ENCODE measurements around the gene PISD.
A peak's percentile ranks its signal among the peaks of the same experiment; 100 is the strongest.
"Not testable (repeated sequence)": the region's sequence is repeated elsewhere in the genome, so short reads cannot be mapped to it uniquely, and the experiment has no call there.

The PISD gene

GRCh38 chr22:31661851-31662667, at the start of gene PISD:
Gene PISD (minus strand): TSS chr22:31662215. CDS start chr22:31662208, 7 bp downstream.
- H3K9ac ChIP-seq (ENCODE audit: low read length), result peak within 1 kb of the TSS; percentile 42
- peak within 1 kb of the TSS; percentile 39 for H3K27ac ChIP-seq (ENCODE audit: low read depth, low read length)
- H3K4me3 ChIP-seq (ENCODE audit: low read length), result peak within 1 kb of the TSS; percentile 82
- no peaks in the 10 kb centered on the region for H3K36me3 ChIP-seq (ENCODE audit: control insufficient read depth, insufficient read depth, low read length)
- H3K27me3 ChIP-seq (ENCODE audit: control insufficient read depth, insufficient read depth, low read length), result no peaks in the 10 kb centered on the region
- H3K4me1 ChIP-seq (ENCODE audit: control insufficient read depth, insufficient read depth, low read length), result peaks cover 5% of the 10 kb centered on the region

DNA sequence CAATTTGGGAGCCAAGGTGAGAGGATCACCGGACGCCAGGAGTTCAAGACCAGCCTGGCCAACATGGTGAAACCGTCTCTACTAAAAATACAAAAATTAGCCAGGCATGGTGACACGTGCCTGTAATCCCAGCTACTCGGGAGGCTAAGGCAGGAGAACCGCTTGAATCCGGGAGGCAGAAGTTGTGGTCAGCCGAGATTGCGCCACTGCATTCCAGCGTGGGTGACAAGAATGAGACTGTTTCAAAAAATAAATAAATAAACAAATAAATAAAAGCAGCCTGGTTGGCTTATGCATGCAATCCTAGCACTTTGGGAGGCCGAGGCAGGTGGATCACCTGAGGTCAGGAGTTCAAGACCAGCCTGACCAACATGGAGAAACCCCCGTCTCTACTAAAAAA, 49.2 kb upstream of the PISD start:
- H3K4me1 ChIP-seq (ENCODE audit: control insufficient read depth, insufficient read depth, low read length); H3K4me3 ChIP-seq (ENCODE audit: low read length); H3K27me3 ChIP-seq (ENCODE audit: control insufficient read depth, insufficient read depth, low read length); H3K27ac ChIP-seq (ENCODE audit: low read depth, low read length); H3K9ac ChIP-seq (ENCODE audit: low read length): not testable (repeated sequence)
- peaks cover 39% of the 10 kb centered on the region for H3K36me3 ChIP-seq (ENCODE audit: control insufficient read depth, insufficient read depth, low read length)

DNA sequence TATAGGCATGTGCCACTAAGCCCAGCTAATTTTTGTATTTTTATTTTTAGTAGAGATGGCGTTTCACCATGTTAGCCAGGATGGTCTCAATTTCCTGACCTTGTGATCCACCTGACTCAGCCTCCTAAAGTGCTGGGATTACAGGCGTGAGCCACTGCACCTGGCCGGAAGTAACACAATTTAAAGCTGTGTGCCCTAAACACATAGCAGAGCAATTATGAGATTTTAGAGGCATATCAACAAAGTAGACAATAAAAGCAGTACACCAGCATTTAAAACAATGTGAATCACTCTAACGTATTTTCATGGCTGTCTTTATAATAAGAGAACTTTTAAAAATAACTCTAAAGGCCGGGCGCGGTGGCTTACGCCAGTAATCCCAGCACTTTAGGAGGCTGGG, 45.5 kb upstream of the PISD start:
- Histone ChIP-seq H3K36me3 (ENCODE audit: control insufficient read depth, insufficient read depth, low read length) (peaks cover 19% of the 10 kb centered on the region), H3K4me3 (ENCODE audit: low read length) (no peak overlapping the region), H3K27me3 (ENCODE audit: control insufficient read depth, insufficient read depth, low read length) (no peaks in the 10 kb centered on the region), H3K9ac (ENCODE audit: low read length) (no peak overlapping the region), H3K4me1 (ENCODE audit: control insufficient read depth, insufficient read depth, low read length) (no peaks in the 10 kb centered on the region), H3K27ac (ENCODE audit: low read depth, low read length) (no peak overlapping the region)

DNA sequence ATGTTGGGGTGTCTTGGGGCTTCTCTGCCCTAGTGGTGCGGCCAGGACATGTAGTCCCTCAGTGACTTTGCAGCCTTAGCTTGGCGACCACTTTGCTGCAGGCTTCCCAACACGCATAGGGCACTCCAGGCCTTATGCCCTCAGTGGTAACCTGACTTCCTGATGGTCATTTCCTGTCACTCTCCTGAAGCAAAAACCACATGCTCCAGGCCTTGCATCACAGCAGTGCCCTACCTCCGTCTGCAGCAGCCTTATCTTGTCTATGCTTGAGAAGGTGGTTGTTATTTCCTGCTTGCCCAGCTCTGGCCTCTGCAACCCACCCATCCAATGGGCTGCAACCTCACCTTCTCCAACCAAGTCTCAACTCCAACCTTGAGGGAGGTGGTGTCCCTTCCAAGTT, 33.4 kb upstream of the PISD start:
- Histone ChIP-seq H3K4me3 (ENCODE audit: low read length) (no peak overlapping the region), H3K27ac (ENCODE audit: low read depth, low read length) (no peak overlapping the region), H3K9ac (ENCODE audit: low read length) (no peak overlapping the region), H3K4me1 (ENCODE audit: control insufficient read depth, insufficient read depth, low read length) (no peaks in the 10 kb centered on the region), H3K36me3 (ENCODE audit: control insufficient read depth, insufficient read depth, low read length) (peaks cover 15% of the 10 kb centered on the region), H3K27me3 (ENCODE audit: control insufficient read depth, insufficient read depth, low read length) (no peaks in the 10 kb centered on the region)

DNA sequence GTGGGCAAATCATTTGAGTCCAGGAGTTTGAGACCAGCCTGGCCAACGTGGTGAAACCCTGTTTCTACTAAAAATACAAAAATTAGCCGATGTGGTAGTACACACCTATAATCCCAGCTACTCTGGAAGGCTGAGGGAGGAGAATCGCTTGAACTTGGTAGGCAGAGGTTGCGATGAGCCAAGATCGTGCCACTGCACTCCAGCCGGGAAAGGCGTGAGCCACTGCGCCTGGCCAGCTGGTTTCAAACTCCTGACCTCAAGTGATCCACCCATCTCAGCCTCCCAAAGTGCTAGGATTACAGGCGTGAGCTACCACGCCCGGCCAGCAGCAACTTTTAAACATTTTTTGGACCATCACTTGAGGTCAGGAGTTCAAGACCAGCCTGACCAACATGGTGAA, 32.0 kb upstream of the PISD start:
- not testable (repeated sequence) for H3K9ac ChIP-seq (ENCODE audit: low read length); H3K27me3 ChIP-seq (ENCODE audit: control insufficient read depth, insufficient read depth, low read length); H3K4me1 ChIP-seq (ENCODE audit: control insufficient read depth, insufficient read depth, low read length); H3K4me3 ChIP-seq (ENCODE audit: low read length); H3K27ac ChIP-seq (ENCODE audit: low read depth, low read length)
- peaks cover 15% of the 10 kb centered on the region for H3K36me3 ChIP-seq (ENCODE audit: control insufficient read depth, insufficient read depth, low read length)

GRCh38 chr22:31692186-31692886, 30.3 kb upstream of the PISD start:
- peaks cover 15% of the 10 kb centered on the region for H3K36me3 ChIP-seq (ENCODE audit: control insufficient read depth, insufficient read depth, low read length)

GRCh38 chr22:31691408-31691807, 29.4 kb upstream of the PISD start:
- Histone ChIP-seq H3K9ac (ENCODE audit: low read length) (no peak overlapping the region), H3K27me3 (ENCODE audit: control insufficient read depth, insufficient read depth, low read length) (no peaks in the 10 kb centered on the region), H3K27ac (ENCODE audit: low read depth, low read length) (no peak overlapping the region), H3K36me3 (ENCODE audit: control insufficient read depth, insufficient read depth, low read length) (peaks cover 15% of the 10 kb centered on the region), H3K4me1 (ENCODE audit: control insufficient read depth, insufficient read depth, low read length) (no peaks in the 10 kb centered on the region), H3K4me3 (ENCODE audit: low read length) (no peak overlapping the region)

More at GRCh38 chr22:31692186-31692886, 30.3 kb upstream of the PISD start:
- Histone ChIP-seq H3K9ac (ENCODE audit: low read length) (no peak overlapping the region), H3K4me3 (ENCODE audit: low read length) (no peak overlapping the region), H3K27me3 (ENCODE audit: control insufficient read depth, insufficient read depth, low read length) (no peaks in the 10 kb centered on the region), H3K27ac (ENCODE audit: low read depth, low read length) (no peak overlapping the region), H3K4me1 (ENCODE audit: control insufficient read depth, insufficient read depth, low read length) (no peaks in the 10 kb centered on the region)

DNA sequence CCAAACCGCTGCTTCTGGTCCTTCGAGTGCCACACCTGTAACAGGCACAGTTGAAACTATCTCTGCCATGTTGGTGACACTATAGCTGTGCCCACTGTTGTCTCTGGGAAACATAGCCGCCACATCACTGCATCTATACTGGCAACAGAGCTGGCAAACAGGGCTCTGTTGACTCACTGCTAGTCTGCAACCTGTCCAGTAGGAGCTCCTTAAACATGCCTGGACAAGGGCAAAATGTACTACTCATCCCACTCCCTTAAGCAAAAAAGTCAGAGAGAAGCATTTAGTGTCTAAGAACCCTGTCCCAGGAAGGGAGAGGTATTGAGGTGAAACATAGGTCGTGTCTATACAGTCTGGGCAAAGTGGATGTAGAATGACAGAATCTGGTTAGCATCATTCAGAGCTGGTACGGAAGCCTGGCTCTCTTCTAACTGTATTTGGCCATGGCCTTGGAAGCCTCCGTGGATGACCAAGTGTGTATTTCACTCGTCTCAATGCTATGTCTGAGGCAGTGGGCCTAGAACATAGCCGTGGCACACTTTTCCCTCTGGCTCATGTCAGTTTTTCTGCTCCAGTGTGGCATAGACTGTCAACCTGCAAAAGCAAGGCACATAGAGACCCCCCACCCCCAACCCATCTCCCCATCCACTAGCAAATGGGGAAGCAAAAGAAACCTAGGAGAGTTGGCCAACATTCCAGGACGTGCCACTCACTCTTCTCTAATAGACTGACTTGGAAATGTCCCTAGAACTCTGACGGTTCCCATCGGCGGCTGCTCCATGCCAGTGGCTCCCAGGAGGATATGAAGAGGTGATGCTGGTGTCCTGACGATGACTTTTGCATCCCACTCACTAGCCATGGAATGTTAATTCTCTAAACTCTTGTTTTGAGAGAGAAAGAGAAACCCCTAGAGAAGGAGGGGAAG, 21.4 kb upstream of the PISD start:
- Histone ChIP-seq H3K36me3 (ENCODE audit: control insufficient read depth, insufficient read depth, low read length) (no peaks in the 10 kb centered on the region), H3K27ac (ENCODE audit: low read depth, low read length) (peak overlapping the region; percentile 55), H3K27me3 (ENCODE audit: control insufficient read depth, insufficient read depth, low read length) (no peaks in the 10 kb centered on the region), H3K4me1 (ENCODE audit: control insufficient read depth, insufficient read depth, low read length) (peaks cover 21% of the 10 kb centered on the region), H3K4me3 (ENCODE audit: low read length) (no peak overlapping the region), H3K9ac (ENCODE audit: low read length) (no peak overlapping the region)

DNA sequence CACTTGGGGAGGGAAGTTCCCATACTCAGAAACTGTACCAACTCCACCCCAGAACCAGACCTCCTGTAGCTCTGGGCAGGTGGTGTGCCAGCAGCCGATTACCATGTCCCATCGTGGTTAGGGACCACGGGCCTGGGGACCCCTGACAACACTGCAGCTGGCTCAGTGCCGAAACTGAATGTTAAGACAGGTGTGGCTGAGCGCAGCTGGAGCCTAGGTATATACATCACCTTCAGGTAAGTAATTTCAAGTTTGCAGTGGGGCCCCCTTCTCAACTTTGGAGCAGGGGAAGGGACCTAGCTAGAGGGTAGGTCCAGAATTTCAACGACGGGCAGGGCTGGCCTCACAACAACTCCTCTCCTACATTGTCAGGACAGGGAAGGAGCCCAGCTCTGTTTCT, 20.7 kb upstream of the PISD start:
- Histone ChIP-seq H3K27ac (ENCODE audit: low read depth, low read length) (peak overlapping the region; percentile 55), H3K4me1 (ENCODE audit: control insufficient read depth, insufficient read depth, low read length) (peaks cover 21% of the 10 kb centered on the region), H3K4me3 (ENCODE audit: low read length) (no peak overlapping the region), H3K36me3 (ENCODE audit: control insufficient read depth, insufficient read depth, low read length) (no peaks in the 10 kb centered on the region), H3K27me3 (ENCODE audit: control insufficient read depth, insufficient read depth, low read length) (no peaks in the 10 kb centered on the region), H3K9ac (ENCODE audit: low read length) (no peak overlapping the region)

GRCh38 chr22:31681349-31682345, 19.6 kb upstream of the PISD start:
- Histone ChIP-seq H3K4me1 (ENCODE audit: control insufficient read depth, insufficient read depth, low read length) (peaks cover 21% of the 10 kb centered on the region), H3K27me3 (ENCODE audit: control insufficient read depth, insufficient read depth, low read length) (no peaks in the 10 kb centered on the region), H3K36me3 (ENCODE audit: control insufficient read depth, insufficient read depth, low read length) (no peaks in the 10 kb centered on the region), H3K4me3 (ENCODE audit: low read length) (no peak overlapping the region), H3K27ac (ENCODE audit: low read depth, low read length) (peak overlapping the region; percentile 74), H3K9ac (ENCODE audit: low read length) (no peak overlapping the region)

DNA sequence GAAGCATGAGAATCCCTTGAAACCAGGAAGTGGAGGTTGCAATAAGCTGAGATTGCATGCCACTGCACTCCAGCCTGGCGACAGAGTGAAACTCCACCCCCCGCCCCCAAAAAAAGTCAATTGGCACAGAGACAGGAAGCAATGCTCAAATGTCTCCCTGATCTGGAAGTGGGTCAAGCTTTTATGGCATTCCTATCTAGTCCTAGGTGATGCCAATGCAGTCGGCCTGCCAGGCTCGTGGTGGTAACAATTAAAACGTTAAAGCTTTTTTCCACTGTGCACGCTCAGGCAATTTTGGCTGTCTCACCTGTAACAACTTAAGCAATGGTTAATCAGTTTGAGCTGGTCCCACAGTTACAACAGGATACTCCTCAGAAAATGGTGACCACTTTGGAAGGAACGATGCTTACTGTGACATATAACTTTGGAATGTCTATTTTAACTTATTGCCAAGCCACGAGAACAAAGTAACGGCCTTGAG, 18.9 kb upstream of the PISD start:
- peaks cover 21% of the 10 kb centered on the region for H3K4me1 ChIP-seq (ENCODE audit: control insufficient read depth, insufficient read depth, low read length)
- H3K27me3 ChIP-seq (ENCODE audit: control insufficient read depth, insufficient read depth, low read length), result no peaks in the 10 kb centered on the region
- H3K27ac ChIP-seq (ENCODE audit: low read depth, low read length), result peak overlapping the region; percentile 74
- no peak overlapping the region for H3K9ac ChIP-seq (ENCODE audit: low read length)
- H3K4me3 ChIP-seq (ENCODE audit: low read length), result peak overlapping the region; percentile 5
- no peaks in the 10 kb centered on the region for H3K36me3 ChIP-seq (ENCODE audit: control insufficient read depth, insufficient read depth, low read length)
